ENCODE data around the gene CTXND2.
"Not testable (repeated sequence)": the region's sequence is repeated elsewhere in the genome, so short reads cannot be mapped to it uniquely, and the experiment has no call there.

Gene CTXND2

DNA sequence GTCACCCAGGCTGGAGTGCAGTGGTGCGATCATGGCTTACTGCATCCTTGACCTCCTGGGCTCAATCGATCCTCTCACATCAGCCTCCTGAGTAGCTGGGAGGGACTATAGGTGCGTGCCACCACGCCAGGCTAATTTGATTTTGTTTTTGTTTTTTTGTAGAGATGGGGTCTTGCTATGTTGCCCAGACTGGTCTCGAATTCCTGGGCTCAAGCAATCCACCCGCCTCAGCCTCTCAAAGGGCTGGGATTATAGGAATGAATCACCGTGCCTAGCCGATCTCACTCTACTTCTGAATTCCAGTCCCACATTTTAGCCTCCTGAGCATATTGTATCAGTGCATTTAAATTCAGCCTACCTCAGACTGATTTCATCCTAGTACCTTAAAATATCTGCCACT, 1.8 kb downstream of the CTXND2 start:
- H3K4me3 ChIP-seq (ENCODE audit: low read depth, low read length), result no peak overlapping the region
- H3K4me1 ChIP-seq, result no peaks in the 10 kb centered on the region
- DNase-seq, result no peak
- H3K9me3 ChIP-seq, result no peaks in the 10 kb centered on the region
- TF ChIP-seq, protein P1, sequence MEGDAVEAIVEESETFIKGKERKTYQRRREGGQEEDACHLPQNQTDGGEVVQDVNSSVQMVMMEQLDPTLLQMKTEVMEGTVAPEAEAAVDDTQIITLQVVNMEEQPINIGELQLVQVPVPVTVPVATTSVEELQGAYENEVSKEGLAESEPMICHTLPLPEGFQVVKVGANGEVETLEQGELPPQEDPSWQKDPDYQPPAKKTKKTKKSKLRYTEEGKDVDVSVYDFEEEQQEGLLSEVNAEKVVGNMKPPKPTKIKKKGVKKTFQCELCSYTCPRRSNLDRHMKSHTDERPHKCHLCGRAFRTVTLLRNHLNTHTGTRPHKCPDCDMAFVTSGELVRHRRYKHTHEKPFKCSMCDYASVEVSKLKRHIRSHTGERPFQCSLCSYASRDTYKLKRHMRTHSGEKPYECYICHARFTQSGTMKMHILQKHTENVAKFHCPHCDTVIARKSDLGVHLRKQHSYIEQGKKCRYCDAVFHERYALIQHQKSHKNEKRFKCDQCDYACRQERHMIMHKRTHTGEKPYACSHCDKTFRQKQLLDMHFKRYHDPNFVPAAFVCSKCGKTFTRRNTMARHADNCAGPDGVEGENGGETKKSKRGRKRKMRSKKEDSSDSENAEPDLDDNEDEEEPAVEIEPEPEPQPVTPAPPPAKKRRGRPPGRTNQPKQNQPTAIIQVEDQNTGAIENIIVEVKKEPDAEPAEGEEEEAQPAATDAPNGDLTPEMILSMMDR (IDR thresholded peaks at IDR 0.05; ENCODE audit: low read depth, low read length), result no peak
- no peaks in the 10 kb centered on the region; the same call in 1 of the 2 replicates for H3K27me3 ChIP-seq
- H3K36me3 ChIP-seq, result no peaks in the 10 kb centered on the region

DNA sequence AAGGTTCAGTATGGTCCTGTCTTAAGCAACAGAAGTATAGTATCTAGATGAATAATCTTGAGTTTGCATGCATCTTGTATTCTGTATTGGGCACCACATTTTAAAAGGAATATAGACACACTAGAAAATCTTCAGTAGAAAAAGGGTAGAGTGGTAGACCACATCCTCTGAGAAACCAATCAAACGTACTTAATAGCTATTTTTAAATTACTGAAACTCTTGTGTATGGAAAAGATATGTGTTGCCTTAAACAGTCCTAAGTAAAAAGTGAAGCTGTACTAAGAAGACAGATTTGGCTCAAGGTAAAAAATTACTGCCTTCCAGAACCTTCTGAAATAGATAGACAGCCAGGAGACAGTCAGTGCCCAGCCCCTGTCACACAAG, 3.1 kb downstream of the CTXND2 start:
- Histone ChIP-seq H3K9me3 (no peaks in the 10 kb centered on the region), H3K36me3 (no peaks in the 10 kb centered on the region), H3K27me3 (no peaks in the 10 kb centered on the region; the same call in 1 of the 2 replicates), H3K4me3 (ENCODE audit: low read depth, low read length) (no peak overlapping the region), H3K4me1 (no peaks in the 10 kb centered on the region)
- DNase-seq, result no peak
- TF ChIP-seq, protein P1 (IDR thresholded peaks at IDR 0.05; ENCODE audit: low read depth, low read length), result no peak

- Histone ChIP-seq H3K36me3 (no peaks in the 10 kb centered on the region), H3K9me3 (no peaks in the 10 kb centered on the region), H3K27me3 (no peaks in the 10 kb centered on the region), H3K4me3 (ENCODE audit: low read depth, low read length) (no peak overlapping the region), H3K4me1 (no peaks in the 10 kb centered on the region)
- TF ChIP-seq, protein P1 (IDR thresholded peaks at IDR 0.05; ENCODE audit: low read depth, low read length), result no peak
- no peak for DNase-seq
Observed at GRCh38 chr1:150893336-150893913, 6.5 kb downstream of the CTXND2 start.

DNA sequence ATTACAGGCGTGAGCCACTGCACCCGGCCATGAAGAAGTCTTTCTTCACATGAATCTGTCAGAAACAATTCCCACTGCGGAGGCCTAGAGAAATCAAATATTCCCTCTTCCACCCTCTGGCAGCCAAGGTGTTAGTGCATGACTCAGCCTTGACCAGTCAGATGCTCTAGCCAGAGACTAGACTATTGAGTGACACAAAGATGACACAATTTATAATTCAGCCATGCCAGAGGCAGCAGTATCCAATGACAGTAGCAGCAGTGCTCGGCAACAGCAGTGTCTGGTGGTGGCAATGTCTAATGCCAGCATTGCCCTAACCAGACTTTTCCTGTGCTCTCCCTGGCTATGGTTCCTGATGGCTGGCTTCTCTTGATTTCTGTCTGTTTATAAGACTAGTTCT, 8.7 kb downstream of the CTXND2 start:
- no peaks in the 10 kb centered on the region for H3K4me1 ChIP-seq
- H3K36me3 ChIP-seq, result no peaks in the 10 kb centered on the region
- H3K9me3 ChIP-seq, result peaks cover 3% of the 10 kb centered on the region; the same call in 1 of the 2 replicates
- no peak overlapping the region for H3K4me3 ChIP-seq (ENCODE audit: low read depth, low read length)
- peak; percentile 30 for DNase-seq
- no peaks in the 10 kb centered on the region for H3K27me3 ChIP-seq
- TF ChIP-seq, protein P1 (IDR thresholded peaks at IDR 0.05; ENCODE audit: low read depth, low read length), result no peak

DNA sequence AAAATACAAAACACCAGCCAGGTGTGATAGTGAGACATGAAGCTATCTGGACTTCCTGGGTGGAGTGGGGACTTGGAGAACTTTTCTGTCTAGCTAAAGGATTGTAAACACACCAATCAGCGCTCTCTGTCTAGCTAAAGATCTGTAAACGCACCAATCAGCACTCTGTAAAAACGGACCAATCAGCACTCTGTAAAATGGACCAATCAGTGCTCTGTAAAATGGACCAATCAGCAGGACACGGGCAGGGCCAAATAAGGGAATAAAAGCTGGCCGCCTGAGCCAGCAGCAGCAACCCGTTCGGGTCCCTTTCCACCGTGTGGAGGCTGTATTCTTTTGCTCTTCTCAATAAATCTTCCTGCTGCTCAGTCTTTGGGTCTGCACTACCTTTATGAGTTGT, 12.9 kb downstream of the CTXND2 start:
- H3K27me3 ChIP-seq; H3K36me3 ChIP-seq; H3K4me1 ChIP-seq; DNase-seq; H3K4me3 ChIP-seq (ENCODE audit: low read depth, low read length); H3K9me3 ChIP-seq: not testable (repeated sequence)

- Histone ChIP-seq H3K36me3 (no peaks in the 10 kb centered on the region), H3K4me1 (no peaks in the 10 kb centered on the region), H3K4me3 (ENCODE audit: low read depth, low read length) (no peak overlapping the region), H3K27me3 (no peaks in the 10 kb centered on the region), H3K9me3 (peaks cover 3% of the 10 kb centered on the region)
- DNase-seq, result no peak
- TF ChIP-seq, protein P1 (IDR thresholded peaks at IDR 0.05; ENCODE audit: low read depth, low read length), result no peak
Observed at GRCh38 chr1:150902346-150902745, 15.4 kb downstream of the CTXND2 start.

DNA sequence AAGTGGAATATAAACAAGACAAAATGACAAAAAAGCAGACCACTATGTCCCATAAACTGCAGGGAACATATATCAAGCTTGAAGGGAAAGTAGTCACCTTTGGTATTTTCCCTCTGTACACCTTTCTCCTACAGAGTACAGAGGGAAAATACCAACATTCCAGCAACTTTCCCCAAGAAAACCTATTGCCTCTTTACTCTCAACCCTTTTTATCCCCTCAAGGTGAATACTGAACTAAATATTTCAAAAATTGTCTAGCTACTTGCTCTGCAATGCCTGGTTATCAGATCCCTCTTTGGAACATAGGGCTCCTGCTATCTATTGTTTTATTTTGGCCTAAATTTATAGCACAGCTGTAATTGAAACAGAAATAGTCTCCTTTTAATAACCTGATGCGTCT, 15.8 kb downstream of the CTXND2 start:
- TF ChIP-seq, protein P1 (IDR thresholded peaks at IDR 0.05; ENCODE audit: low read depth, low read length), result no peak
- Histone ChIP-seq H3K9me3 (peaks cover 3% of the 10 kb centered on the region), H3K36me3 (no peaks in the 10 kb centered on the region)

More for the DNA sequence above, 15.8 kb downstream of the CTXND2 start:
- no peaks in the 10 kb centered on the region for H3K27me3 ChIP-seq
- no peak for DNase-seq
- H3K4me3 ChIP-seq (ENCODE audit: low read depth, low read length), result no peak overlapping the region
- H3K4me1 ChIP-seq, result no peaks in the 10 kb centered on the region
